ENCODE results near the gene SLC16A3.

SLC16A3 gene

DNA sequence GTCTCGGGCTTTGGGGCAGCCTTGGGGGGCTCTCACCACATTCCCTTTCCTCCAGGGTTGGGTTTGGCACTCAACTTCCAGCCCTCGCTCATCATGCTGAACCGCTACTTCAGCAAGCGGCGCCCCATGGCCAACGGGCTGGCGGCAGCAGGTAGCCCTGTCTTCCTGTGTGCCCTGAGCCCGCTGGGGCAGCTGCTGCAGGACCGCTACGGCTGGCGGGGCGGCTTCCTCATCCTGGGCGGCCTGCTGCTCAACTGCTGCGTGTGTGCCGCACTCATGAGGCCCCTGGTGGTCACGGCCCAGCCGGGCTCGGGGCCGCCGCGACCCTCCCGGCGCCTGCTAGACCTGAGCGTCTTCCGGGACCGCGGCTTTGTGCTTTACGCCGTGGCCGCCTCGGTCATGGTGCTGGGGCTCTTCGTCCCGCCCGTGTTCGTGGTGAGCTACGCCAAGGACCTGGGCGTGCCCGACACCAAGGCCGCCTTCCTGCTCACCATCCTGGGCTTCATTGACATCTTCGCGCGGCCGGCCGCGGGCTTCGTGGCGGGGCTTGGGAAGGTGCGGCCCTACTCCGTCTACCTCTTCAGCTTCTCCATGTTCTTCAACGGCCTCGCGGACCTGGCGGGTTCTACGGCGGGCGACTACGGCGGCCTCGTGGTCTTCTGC lies 8.4 kb downstream of the SLC16A3 start:
- no peak for DNase-seq

DNA sequence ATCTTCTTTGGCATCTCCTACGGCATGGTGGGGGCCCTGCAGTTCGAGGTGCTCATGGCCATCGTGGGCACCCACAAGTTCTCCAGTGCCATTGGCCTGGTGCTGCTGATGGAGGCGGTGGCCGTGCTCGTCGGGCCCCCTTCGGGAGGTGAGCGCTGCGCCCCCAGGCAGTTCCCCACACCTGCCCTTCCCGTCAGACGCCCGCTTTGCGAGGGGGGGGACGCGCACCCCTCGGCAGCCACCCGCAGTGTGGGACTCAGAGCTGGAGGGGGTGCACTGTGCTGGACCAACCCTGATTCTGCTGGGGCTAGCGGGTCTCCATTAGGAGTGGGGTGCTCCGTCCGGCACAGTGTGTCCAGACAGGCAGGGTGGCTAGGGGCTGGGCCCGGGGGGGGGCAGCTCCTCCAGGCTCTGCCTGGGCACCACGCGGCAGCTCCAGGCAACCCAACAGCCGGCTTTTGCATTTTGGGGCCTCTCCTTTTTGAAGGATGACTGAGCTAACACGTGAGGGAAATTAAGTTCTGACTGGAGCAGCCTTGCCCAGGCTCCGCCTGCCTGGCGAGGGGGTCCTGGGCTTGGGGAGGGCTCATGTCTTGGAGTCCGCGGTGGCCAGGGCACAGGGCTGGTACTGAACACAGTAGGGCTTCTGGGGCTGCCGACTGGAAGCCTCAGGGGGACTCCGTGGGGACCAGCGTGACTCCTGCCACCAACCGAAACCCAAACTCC lies 9.1 kb downstream of the SLC16A3 start:
- DNase-seq = no peak

DNA sequence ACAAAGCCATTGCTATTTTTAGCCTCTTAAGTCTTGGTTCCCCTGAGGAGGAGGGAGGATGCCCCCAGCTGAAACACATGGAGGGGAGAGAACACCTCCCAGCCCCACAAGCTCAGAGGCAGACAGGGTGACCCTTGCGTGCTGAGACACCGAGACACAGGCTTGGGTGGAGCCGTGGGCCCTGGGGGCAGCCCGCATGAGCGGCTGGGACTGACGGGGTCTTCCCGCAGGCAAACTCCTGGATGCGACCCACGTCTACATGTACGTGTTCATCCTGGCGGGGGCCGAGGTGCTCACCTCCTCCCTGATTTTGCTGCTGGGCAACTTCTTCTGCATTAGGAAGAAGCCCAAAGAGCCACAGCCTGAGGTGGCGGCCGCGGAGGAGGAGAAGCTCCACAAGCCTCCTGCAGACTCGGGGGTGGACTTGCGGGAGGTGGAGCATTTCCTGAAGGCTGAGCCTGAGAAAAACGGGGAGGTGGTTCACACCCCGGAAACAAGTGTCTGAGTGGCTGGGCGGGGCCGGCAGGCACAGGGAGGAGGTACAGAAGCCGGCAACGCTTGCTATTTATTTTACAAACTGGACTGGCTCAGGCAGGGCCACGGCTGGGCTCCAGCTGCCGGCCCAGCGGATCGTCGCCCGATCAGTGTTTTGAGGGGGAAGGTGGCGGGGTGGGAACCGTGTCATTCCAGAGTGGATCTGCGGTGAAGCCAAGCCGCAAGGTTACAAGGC lies 9.8 kb downstream of the SLC16A3 start:
- no peak for DNase-seq

DNA sequence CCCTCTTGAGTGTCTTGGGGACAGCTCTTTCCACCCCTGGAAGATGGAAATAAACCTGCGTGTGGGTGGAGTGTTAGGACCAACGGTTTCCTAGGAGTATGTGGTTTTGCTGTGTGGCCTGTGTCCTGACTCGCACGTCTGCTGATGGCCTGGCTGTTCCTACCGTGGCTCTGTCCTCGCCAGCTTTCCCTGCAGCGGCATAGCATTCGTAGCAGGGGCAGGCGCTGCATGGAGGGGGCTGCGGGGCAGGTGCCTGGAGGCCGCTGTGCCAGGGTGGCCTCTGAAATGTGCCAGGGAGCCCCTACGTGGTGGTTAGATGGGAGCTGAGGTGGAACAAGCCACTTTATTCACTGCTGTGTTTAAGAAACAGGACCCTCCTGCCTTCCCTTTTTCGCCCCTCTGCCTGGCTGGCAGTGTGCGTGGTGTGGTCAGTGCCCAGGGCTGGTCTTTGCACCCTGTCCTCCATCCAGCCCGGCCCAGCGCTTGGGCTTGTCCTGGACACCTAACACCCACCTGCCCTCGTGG lies 10.6 kb downstream of the SLC16A3 start:
- DNase-seq = no peak

DNA sequence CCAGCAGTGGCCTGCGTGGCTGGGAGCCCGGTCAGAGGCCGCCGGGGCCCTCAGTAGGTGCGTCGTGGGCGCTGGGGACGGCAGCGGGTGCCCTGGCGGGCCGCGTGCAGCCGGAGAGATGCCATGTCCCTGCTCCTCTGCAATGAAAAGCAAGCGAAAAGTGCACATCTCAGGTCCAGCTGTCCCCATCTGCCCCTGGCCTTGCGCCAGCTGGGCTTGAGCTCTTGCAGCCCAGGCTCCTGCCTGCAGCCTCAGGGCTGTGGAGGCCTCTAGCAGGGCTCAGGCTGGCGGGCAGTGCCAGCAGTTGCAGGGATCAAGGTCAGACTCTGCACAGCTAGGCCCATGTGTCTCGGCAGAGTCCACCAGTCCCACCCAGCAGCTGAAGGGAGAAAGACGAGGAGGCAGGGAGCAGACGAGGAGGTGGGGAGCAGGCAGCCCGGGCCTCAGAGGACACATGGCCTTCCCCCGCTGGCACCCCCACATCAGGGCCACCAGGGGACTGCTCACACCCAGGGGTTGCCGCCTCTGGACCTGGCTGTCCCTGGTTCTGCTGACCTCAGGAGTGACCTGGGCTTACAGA lies 11.2 kb downstream of the SLC16A3 start:
- DNase-seq = no peak

DNA sequence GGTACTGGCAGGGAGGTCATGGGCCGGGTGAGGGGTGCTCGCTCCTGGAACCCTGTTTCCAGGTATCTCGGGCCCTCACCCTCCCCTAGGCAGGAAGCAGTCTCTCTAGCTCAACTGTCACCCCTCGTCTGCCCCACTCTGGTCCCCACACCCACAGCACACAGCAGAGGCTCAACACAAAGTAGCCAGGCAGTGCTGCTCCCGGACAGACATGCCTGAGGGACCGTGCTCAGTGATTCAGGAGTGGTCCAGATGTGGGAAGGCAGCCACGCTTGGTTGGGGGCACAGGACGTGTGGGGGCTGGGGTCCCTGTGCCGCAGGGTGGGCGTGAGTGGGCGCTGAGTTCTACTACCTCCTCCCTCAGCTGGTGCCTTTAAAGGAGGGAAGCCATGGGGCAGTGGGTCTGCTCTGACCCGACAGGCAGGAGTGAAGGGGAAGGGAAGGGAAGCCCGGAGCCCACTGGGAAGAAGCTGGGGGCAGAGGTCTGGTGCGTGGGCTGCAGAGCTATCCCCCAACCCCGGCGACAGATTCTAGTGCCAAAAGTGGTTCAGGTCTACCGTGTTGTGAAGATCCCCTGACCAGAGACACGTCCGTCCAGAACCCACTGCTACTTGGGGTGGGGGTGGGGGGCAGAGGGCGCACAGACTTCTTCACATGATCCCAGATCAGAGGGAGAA lies 11.8 kb downstream of the SLC16A3 start:
- DNase-seq = no peak

DNA sequence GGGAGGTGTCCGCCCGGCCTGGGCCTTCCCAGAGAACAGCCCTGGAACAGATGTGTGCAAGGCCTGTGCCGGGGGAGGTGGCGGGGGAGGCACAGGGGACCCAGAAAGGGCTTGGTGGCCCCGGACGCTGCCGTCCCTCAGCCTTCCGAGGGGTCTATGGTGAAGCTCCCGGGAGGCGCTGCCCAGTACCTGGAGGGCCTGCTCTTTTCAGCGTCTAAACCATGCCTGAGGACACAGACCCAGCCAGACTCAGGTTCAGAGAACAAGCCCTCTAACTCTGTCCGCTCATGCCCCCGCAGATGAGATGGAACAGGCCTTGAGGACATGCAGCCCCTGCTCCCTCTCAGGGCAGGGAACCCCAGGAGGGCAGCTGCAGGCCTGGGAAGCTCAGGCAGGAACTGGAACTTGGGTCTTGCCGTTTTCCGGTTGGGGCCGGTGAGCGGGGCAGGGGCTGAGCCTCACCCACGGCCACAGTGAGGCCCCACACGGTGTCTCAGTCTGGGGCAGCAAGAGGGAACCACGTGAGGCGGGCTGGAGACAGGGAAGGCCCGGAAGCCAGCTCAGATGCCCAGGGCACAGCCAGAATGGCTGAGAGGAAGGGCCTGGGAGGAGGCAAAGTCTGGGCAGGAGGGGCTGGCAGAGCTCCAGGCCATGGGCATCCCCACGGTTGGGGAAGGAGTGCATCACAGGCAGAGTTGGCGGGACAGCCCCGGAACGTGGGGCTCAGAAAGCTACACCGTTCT lies 12.5 kb downstream of the SLC16A3 start:
- no peak for DNase-seq

DNA sequence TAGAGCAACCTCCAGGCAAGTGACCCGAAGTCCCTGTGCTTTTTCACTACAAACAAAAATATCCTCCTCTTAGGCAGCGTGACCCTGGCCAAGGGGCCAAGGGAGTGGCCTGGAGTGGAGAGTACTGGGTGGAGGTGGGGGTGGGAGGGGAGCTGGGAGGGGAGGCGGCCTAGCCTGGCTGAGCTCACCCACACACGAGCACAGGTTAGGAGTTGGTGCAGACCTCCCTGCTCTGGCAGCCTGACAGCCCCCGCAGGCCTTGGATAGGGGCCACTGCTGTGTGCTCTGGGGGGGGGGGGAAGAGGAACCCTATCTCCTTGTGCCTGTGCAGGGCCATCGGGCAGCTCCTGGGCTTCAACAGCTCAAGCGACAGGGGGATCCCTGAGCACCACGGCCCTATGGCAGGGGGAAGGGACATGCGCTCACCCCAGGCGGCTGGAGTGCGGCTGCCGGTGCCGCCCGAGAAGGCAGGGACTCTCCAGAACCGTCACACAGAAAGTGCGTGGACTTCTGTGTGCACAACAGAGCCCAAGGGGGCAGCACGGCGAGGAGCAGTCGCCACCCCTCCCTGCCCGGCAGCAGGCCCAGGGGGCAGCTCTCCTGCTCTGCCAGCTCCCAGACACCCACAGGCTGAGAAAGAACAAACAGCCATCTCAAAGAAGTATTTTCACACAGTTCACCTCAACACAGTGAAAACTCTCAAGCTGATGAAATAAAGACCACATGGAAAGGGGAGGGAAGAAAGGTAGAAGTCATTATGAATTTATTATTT lies 13.3 kb downstream of the SLC16A3 start:
- DNase-seq = no peak

DNA sequence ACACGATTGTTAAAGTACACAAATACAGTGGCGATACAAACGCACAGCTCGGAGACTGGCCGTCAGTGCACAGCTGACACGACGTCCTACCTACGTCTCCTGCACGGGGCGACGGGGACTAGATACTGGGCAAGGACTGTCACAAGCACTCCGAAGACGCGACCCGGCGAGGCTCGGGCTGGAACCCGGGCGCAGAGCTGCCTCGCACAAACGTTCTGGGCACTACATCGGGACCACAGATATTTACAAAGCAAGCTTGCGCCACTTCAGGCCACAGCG lies 13.8 kb downstream of the SLC16A3 start:
- DNase-seq = no peak

DNA sequence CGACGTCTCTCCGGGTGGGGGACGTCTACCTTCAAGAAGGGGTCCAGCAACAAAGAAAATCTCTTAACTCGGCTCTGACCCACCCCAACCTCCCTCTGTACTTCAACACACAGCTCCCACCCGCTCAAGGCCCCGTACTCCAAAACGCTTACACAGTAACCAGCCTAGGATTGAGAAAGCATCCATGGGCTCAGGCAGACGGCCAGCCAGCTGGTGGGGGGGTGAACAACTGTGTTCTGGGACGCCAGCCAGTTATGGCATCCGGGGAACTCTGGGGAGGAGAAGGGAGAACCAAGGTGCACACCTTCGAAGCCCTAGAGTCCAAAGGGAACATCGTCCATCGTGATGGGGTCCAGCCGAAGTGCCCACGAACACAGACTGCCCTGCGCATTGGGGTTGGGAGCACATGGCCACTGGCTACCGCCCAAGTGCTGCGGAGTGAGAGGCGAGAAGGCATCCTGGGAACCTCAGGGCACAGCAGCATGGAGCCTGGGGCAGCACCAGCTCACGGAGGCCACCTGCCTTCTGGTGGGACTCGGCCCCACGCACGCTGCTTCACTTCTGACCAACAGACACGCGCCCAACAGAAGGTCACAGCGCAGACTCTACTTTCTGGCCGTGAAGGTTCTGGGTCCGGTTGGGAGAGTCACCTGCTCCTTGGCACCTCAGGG lies 14.3 kb downstream of the SLC16A3 start:
- no peak for DNase-seq

DNA sequence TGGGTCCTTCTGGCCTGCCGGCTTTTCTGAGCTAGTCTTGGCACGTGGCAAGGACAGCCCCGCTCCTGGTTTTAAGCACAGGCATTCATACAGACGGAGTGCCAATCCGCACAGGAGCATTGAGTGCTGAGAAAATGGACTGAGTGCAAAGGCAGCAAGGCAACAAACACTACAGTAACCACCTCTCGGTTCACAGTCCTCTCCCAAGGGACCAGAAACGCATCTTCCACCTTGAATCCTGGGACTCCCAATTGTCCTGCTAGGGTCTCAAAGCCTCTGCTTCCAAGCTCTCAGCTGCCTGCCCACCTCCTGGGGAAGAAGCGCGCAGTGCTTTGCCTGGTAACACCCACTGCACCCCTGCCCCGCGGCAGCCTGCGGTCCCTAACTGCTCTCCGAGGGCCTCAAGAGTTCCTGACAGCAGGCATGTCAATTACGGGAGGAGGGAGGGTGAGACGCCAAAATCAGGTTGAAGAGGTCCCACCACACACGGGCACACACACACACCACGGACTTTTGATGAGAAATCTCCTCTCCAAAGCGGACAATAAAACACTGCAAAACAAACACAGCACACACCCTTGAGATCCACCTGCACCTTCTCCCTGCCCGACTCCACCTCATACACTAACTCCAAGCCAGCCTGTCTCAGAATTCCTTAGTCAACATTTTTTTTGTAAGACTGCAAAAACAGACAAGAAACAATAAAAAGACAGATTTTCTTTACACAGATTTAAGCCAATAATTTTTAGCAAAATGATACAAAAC lies 15.0 kb downstream of the SLC16A3 start:
- no peak for DNase-seq

DNA sequence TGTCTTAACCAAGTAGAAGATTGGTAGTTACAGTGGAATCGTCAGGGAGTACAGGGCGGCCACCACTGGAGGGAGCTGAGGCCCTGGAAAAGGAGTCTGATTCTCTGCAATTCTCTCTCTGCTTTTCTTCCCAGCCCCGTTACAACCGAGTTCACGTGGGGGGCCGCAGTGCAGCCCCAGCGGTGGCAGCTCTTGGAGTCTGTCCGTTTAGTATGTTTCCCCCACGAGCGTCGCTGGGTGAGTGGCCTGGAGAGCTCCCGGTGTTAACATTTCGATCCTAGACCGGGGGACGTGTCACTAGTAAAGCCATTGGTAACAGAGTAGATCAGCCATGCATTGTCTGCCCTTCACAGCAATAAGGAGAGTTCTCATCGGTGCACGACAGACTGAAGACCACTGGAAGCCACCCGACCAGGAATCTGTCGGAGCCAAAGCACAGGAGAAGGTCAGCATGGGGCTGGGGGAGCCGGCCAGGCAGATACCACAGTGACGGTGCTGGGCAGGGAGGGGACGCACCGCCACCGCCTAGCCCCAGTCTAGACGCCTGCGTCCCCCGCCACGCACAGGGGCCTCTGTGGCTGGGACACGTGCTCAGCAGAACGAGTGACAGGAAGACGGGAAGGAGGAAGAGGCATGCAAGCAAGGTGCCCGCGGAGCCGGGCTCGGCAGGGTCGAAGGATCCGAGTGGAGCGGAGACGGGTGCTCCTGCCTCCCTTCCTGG lies 15.7 kb downstream of the SLC16A3 start:
- DNase-seq = no peak

DNA sequence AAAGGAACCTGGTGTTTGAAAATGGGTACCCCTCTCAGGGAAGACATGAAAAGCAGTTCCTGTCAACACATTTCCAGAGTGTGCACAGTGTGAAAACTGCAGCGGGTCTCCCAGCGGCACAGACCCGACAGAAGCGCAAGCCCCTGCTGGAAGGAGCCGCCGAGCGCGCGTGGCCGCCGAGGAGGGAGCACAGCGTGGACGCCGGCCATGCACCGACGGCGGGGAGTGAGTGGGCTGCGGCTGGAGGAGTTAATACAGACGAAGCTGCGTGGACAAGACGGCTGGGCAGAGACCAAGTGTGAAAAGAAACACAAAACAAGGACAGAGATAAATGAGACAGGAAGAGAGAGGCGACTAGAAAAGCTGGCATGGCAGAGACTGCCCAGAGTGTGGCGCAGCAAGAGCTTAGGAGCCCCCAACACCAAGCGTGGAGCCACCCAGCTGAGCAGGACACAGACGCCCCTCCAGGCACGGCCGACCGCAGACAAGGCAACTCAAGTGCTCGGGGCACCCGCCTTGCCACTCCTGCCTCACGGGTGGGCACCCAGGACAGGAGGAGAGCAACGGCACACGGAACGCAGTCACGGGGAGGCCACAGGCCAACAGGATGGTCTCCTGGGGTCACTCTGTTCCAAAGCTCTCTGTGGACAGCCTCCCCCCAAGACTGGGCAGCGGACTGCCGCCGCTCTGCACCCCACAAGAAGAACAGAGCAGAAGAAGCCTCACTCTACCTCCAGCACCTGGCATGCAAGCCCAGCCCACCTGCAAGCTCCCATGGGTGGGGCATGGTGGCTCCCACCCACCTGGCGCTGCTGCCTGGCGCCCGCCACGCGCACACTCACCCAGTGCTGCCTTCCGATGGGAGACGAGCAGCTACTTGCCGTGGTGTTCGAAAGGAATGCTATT lies 16.5 kb downstream of the SLC16A3 start:
- no peak for DNase-seq

DNA sequence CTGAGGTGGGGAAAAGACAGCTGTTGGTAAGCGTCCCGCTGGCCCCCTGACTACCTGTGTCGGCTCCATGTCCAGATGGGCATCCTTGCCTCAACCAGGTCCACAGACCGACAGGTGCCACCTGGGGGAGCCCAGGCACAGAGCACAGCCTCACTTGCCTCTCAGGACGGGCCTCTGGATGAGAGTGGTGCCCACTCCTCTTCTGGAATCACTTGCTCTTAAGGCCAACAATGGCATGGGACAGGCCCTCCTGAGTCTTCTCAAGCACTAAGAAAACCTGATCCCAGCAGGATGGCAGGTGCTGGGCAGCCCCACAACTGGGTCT lies 17.2 kb downstream of the SLC16A3 start:
- no peak for DNase-seq

DNA sequence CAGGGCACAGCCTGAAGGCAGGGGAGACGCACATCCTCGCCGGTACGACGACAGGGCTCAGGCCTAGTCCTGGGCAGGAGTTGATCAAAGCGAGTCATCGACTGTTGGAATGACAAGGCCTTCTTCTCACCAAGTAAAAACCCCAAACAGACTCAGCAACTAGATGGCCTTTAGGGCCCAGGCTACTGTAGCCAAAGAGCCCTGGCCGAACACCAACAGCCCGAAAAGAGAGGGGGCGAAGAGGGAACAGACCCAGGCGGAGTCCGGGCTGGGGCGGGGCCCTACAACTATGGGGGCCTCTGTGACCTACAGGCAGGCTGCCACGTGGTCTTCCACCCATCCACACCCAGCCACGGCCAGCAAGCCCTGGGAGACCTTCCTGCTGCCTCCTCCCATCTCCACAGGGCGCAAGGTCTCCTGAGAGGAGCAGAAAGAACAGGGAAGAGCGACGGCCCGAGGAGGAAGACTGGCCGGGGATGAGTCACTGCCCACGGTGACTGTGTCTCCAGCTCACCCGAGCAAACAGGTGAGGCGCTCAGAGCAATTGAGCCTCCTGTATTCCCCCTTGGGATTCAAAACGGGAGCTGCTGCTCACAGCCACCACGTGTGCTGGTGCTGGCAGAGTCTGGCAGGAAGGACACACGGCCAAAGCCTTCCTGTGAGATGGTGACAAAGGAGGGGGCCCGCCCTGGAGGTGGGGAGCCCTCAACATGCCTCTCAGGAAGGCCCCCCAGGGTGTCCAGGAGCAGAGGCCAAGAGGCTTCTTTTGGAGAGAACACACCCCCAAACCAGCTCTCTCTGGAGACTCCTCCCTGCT lies 17.7 kb downstream of the SLC16A3 start:
- no peak for DNase-seq

DNA sequence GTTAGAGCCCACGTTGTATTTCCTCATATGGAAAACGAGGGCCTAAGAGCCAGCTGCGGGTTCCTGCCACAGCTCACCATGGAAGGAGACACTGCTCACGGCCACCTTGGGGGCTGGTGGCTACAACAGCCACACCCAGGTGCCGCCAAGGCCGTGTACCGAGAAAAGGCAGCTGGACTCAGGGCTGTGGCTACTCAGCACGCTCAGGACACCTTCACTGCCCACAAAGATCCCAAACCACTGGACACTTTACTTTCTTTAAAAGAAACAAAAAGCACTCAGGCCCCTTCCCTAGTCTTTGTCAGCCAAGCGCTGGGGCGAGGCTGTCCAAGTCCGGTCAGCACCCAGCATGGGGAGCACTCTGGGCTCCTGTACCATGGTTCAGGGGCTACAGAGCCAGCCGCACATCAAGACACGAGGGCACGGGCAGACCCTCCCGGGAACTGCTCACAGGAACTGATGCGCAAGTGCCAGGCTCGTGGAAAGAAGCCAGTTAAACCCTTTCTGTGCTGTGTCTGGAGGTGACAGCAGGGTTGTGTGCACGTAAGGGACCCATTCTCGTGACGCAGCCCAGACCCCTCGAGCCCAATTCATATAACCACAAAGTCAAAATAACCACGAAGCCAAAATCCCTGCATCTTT lies 18.5 kb downstream of the SLC16A3 start:
- DNase-seq = no peak
